ENCODE measurements around the gene SLC2A4RG.
"Not testable (repeated sequence)": the region's sequence is repeated elsewhere in the genome, so short reads cannot be mapped to it uniquely, and the experiment has no call there.

The SLC2A4RG gene

GRCh38 chr20:63774306-63774705, 34.7 kb downstream of the SLC2A4RG start:
- Mint-ChIP-seq H3K27me3 (peaks cover 0 to 3% of the 10 kb centered on the region in 2 donors), H3K4me3 (no peak overlapping the region), H3K27ac (no peak overlapping the region), H3K9me3 (no peaks in the 10 kb centered on the region), H3K36me3 (peaks cover 3 to 7% of the 10 kb centered on the region in 2 donors), H3K4me1 (peaks cover 4 to 5% of the 10 kb centered on the region in 2 donors)
- DNase-seq (no peak), ATAC-seq (replicated peaks) (no peak)

DNA sequence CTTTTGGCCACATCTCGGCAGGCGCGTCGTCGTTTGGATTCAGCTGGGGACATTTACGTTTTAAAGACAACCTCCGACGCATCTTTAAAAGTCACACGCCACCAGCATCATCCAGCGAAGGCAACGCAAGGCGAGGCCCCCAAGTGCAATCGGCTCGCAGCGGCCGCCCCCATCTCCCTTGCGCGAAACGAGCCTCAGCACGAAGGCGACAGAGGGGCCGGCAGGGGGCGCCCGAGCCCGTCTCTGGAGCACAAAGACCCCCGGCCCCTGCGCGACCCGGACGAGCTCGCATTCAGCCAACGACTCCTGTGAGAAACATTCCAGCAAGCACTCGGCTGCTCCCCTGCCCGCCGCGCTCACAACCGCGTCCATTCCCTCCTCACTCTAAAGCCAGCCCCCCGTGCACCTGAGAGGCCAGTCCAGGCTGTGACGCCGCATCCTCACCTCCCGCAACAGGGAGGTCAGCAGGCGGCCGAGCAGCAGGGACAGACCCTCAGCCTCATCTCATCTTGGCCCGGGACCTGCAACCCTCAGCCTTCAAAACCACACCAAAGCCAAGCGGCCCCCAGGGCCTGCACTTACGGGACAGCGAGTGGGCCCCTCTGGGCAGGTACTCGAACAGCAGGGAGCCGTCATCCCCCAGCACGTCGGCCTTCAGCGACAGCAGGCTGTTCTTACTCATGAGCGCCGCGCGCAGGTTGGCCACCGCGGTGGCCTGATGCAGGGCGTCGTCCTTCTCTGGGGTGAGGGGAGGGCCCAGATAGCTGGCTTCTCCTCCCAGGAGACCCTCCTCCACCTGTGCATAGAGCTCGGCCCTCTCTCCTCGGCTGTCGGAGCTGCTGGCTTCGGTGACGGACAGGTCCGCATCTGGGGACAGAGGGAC, 35.8 kb downstream of the SLC2A4RG start:
- peaks cover 0 to 3% of the 10 kb centered on the region in 2 donors for H3K27me3 Mint-ChIP-seq
- peak; percentile 31 to 46 for ATAC-seq (replicated peaks)
- H3K27ac Mint-ChIP-seq: no peak overlapping the region
- DNase-seq: no peak
- H3K4me3 Mint-ChIP-seq: peak overlapping the region in 1 of 2 donors; percentile 46
- no peaks in the 10 kb centered on the region for H3K9me3 Mint-ChIP-seq
- peaks cover 3 to 5% of the 10 kb centered on the region in 2 donors for H3K36me3 Mint-ChIP-seq
- H3K4me1 Mint-ChIP-seq: peaks cover 4 to 5% of the 10 kb centered on the region in 2 donors

- not testable (repeated sequence) for H3K4me3 Mint-ChIP-seq; H3K27me3 Mint-ChIP-seq; H3K36me3 Mint-ChIP-seq; H3K4me1 Mint-ChIP-seq; H3K27ac Mint-ChIP-seq; ATAC-seq (replicated peaks); H3K9me3 Mint-ChIP-seq; DNase-seq
Measured at GRCh38 chr20:63776875-63777274, 37.3 kb downstream of the SLC2A4RG start.

- H3K4me3 Mint-ChIP-seq: no peak overlapping the region
- H3K27ac Mint-ChIP-seq: no peak overlapping the region
- DNase-seq: no peak
- H3K9me3 Mint-ChIP-seq: no peaks in the 10 kb centered on the region
- H3K36me3 Mint-ChIP-seq: peaks cover 3 to 5% of the 10 kb centered on the region in 2 donors
- peaks cover 4 to 5% of the 10 kb centered on the region in 2 donors for H3K4me1 Mint-ChIP-seq
- peaks cover 0 to 3% of the 10 kb centered on the region in 2 donors for H3K27me3 Mint-ChIP-seq
- ATAC-seq (replicated peaks): no peak
Measured at GRCh38 chr20:63777614-63778013, 38.0 kb downstream of the SLC2A4RG start.

DNA sequence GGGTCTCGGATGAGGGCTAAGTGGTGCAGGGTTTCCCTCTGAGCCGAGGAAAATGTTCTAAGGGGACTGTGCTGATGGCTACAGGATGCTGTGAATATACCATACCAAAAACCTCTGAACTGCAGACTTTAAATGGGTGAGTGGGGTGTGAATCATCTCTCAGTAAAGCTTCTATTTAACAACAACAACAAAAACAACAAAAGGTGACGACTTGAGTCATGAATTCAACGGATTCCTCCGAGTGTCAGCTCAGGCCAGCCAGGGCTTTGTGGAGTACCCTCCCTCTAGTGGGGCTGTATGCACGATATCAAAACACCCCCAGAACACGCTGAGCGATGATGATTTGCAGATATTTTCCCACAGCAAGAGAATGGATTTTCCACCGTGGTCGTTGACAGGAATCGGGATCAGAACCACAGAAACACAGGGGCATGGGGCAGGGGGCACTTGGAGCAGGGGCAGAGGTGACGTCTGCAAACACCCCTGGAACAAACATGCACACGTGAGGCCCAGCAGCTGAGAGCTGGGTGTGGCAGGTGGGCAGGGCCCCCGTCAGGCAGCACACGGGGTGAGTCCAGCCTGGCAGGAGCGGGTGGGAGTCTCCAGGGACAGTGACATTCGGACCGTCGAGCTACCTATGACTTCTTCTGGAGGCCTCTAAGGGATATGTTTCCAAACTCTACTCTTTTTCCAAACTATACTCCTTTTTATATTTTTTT, 38.6 kb downstream of the SLC2A4RG start:
- Mint-ChIP-seq H3K9me3 (no peaks in the 10 kb centered on the region), H3K4me1 (peaks cover 4 to 5% of the 10 kb centered on the region in 2 donors), H3K27ac (no peak overlapping the region), H3K36me3 (peaks cover 3 to 5% of the 10 kb centered on the region in 2 donors), H3K27me3 (peaks cover 0 to 3% of the 10 kb centered on the region in 2 donors), H3K4me3 (no peak overlapping the region)
- DNase-seq (no peak), ATAC-seq (replicated peaks) (no peak)

DNA sequence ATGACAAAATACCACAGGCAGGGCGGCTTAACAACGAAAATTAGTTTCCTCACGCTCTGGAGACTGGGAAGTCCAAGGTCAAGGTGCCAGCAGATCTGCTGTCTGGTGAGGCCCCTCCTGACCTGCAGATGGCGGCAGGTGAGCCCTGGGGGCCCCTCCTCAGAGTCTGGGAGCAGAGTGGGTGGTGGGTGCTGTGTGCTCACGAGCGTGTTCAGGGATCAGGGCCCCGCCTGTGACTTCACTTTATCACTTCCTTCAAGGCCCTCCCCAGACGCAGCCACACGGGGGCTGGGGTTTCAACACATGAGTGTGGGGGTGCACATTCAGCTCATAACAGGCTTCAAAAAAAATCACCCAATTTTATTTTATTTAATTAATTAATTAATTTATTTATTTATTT, 39.3 kb downstream of the SLC2A4RG start:
- H3K27me3 Mint-ChIP-seq: peaks cover 0 to 3% of the 10 kb centered on the region in 2 donors
- peaks cover 3 to 5% of the 10 kb centered on the region in 2 donors for H3K36me3 Mint-ChIP-seq
- peaks cover 2 to 5% of the 10 kb centered on the region in 2 donors for H3K4me1 Mint-ChIP-seq
- ATAC-seq (replicated peaks) (no peak), DNase-seq (no peak)
- H3K9me3 Mint-ChIP-seq: no peaks in the 10 kb centered on the region
- H3K27ac Mint-ChIP-seq: no peak overlapping the region
- H3K4me3 Mint-ChIP-seq: no peak overlapping the region

DNA sequence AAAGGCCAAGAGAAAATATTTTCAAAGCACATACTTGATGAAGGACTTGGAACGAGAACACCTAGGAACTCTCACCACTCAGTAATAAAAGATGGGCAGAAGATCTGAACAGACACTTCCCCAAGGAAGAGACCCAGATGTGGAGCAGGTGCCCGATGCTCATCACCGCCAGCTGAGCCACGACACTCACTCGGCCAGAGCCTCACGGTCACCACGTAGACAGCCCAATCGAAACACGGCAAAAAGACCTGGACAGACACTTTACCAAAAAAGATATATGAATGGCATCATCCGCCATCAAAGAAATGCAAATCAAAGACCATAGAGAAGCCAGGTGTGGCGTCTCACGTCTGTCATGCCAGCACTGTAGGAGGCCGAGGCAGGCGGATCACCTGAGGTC, 41.6 kb downstream of the SLC2A4RG start:
- no peaks in the 10 kb centered on the region for H3K9me3 Mint-ChIP-seq
- peaks cover 2 to 3% of the 10 kb centered on the region in 2 donors for H3K4me1 Mint-ChIP-seq
- no peak overlapping the region for H3K4me3 Mint-ChIP-seq
- no peaks in the 10 kb centered on the region for H3K36me3 Mint-ChIP-seq
- H3K27me3 Mint-ChIP-seq: no peaks in the 10 kb centered on the region
- no peak overlapping the region for H3K27ac Mint-ChIP-seq
- ATAC-seq (replicated peaks) (no peak), DNase-seq (no peak)

DNA sequence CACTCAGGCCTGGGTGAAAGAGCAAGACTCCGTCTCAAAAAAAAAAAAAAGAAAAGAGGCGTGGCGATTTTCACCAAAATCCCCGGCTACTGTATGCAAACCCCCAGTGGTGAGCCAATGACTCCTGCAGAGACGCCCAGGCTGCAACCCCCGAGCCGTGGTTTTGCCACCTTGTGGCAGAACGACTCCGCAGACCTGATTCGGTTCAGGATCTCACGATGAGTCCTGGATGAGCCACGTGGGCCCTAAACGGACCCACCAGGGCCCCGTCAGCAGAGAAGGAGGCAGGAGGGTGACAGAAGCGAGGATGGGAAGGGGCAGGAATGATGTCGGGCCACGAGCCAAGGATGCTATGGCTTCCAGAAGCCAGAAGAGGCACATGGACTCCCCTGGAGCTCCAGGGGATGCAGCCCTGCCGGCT, 42.5 kb downstream of the SLC2A4RG start:
- H3K4me3 Mint-ChIP-seq: no peak overlapping the region
- H3K27ac Mint-ChIP-seq: no peak overlapping the region
- no peaks in the 10 kb centered on the region for H3K36me3 Mint-ChIP-seq
- H3K4me1 Mint-ChIP-seq: peaks cover 5 to 8% of the 10 kb centered on the region in 2 donors
- no peak for DNase-seq
- no peaks in the 10 kb centered on the region for H3K27me3 Mint-ChIP-seq
- no peak for ATAC-seq (replicated peaks)
- H3K9me3 Mint-ChIP-seq: no peaks in the 10 kb centered on the region

- Mint-ChIP-seq H3K9me3 (no peaks in the 10 kb centered on the region), H3K4me3 (no peak overlapping the region), H3K27ac (no peak overlapping the region), H3K4me1 (peaks cover 5 to 8% of the 10 kb centered on the region in 2 donors), H3K27me3 (no peaks in the 10 kb centered on the region), H3K36me3 (no peaks in the 10 kb centered on the region)
- DNase-seq (no peak), ATAC-seq (replicated peaks) (no peak)
Measured at GRCh38 chr20:63782521-63782971, 43.0 kb downstream of the SLC2A4RG start.

DNA sequence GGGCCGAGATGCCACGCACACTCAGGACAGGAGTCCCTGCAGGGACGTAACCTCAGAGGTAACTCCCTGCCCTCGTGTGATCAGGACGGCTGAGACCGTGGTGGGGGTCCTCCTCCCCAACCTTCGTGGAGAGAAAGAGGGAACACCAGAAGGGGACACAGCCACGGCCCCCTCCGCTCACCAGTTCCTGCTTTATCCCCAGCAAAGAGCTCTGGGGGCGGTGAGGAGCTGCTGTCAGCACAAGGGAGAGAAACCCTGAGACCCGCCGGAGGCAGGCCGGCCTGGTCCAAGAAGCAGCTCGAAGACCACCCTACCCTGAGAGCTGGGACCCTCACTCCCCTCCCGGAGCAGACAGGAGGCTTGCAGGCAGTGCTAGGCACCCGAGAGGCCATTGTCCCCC, 44.4 kb downstream of the SLC2A4RG start:
- Mint-ChIP-seq H3K4me3 (no peak overlapping the region), H3K27ac (no peak overlapping the region), H3K9me3 (no peaks in the 10 kb centered on the region), H3K4me1 (peaks cover 5 to 8% of the 10 kb centered on the region in 2 donors), H3K27me3 (no peaks in the 10 kb centered on the region), H3K36me3 (no peaks in the 10 kb centered on the region)
- no peak for DNase-seq
- no peak for ATAC-seq (replicated peaks)

GRCh38 chr20:63785691-63786131, 46.1 kb downstream of the SLC2A4RG start:
- Mint-ChIP-seq H3K36me3 (no peaks in the 10 kb centered on the region), H3K4me1 (peaks cover 5 to 8% of the 10 kb centered on the region in 2 donors), H3K4me3 (no peak overlapping the region), H3K27ac (no peak overlapping the region), H3K27me3 (no peaks in the 10 kb centered on the region), H3K9me3 (no peaks in the 10 kb centered on the region)
- ATAC-seq (replicated peaks) (peak in 1 of 2 donors; percentile 10), DNase-seq (no peak)

DNA sequence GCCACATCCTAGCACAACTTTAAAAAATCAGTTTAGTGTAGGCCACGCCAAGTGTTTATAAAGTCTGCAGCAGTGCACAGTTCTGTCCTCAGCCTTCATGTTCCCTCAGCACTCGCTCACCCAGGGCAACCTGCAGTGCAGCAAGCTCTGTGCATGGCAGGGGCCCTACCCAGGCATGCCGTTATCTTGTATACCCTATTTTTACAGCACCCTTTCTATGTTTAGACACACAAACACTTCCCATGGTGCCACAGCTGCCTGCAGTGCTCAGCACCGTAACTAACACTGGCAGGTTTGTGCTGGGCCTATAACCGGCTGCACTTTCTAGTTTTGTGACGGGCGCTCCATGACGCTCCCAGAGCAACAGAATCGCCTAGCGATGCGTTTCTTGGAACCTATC, 47.7 kb downstream of the SLC2A4RG start:
- H3K9me3 Mint-ChIP-seq: no peaks in the 10 kb centered on the region
- no peak overlapping the region for H3K27ac Mint-ChIP-seq
- no peaks in the 10 kb centered on the region for H3K36me3 Mint-ChIP-seq
- H3K27me3 Mint-ChIP-seq: no peaks in the 10 kb centered on the region
- no peak for DNase-seq
- no peak for ATAC-seq (replicated peaks)
- H3K4me1 Mint-ChIP-seq: peaks cover 5 to 8% of the 10 kb centered on the region in 2 donors
- no peak overlapping the region for H3K4me3 Mint-ChIP-seq

GRCh38 chr20:63787749-63788148, 48.2 kb downstream of the SLC2A4RG start:
- Mint-ChIP-seq H3K9me3 (no peaks in the 10 kb centered on the region), H3K27me3 (no peaks in the 10 kb centered on the region), H3K27ac (no peak overlapping the region), H3K4me1 (peaks cover 5 to 8% of the 10 kb centered on the region in 2 donors), H3K4me3 (no peak overlapping the region), H3K36me3 (no peaks in the 10 kb centered on the region)
- ATAC-seq (replicated peaks) (no peak), DNase-seq (no peak)

- peaks cover 0 to 3% of the 10 kb centered on the region in 2 donors for H3K27me3 Mint-ChIP-seq
- no peak overlapping the region for H3K4me3 Mint-ChIP-seq
- H3K4me1 Mint-ChIP-seq: peaks cover 5 to 8% of the 10 kb centered on the region in 2 donors
- no peaks in the 10 kb centered on the region for H3K9me3 Mint-ChIP-seq
- no peak for DNase-seq
- H3K36me3 Mint-ChIP-seq: no peaks in the 10 kb centered on the region
- no peak for ATAC-seq (replicated peaks)
- H3K27ac Mint-ChIP-seq: no peak overlapping the region
Measured at GRCh38 chr20:63789836-63790571, 50.4 kb downstream of the SLC2A4RG start.
